Measurements from ENCODE around the gene SCUBE1. TPM values are rescaled to one million over a fixed set of nuclear protein-coding genes. Genes with fewer than 3 reads are reported as not detected.

The SCUBE1 gene
- total and polyA plus RNA-seq, 10 of the 15 experiments (the other 5 are each of a cell fraction or from before 2014, with no cell fraction given): not detected

DNA sequence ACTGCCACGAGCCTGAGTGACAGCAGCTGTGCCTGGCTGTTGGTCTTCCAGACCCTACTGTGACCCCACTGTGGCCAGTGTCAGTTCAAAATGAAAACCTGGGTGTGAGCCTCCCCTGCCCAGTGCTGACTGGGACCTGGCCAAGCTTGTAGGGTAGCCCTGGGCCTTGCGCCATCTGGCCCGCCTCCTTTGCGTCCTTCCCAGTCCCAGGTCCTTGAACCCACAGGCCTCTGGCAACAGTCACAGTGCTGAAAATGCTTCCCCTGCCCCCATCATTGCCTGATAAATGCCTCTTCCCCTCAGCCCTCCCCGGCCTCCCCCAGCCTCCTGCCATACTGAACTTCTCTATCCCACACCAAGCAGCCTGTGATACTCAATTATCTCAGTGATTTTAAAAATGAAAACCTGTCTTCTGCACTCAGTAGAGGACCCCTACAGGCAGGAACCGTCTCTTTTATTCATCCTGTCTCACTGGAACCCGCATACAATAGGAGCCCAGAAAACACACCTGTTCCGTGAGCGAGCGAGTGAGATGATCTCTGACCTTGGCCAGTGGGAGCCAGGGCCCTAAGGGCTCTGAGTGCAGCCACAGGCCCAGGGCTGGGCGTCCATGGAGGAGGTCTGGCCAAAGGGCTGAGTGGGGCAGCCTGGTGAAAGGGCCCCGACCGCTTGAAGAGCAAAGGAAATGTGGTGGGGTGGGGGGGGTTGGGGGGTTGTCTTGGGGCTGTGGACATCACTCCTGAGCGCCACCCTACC lies 106.6 kb downstream of the SCUBE1 start:
- Histone ChIP-seq H3K79me2 (ENCODE audit: control insufficient read depth, insufficient read depth, low read length) (no peaks in the 10 kb centered on the region), H3K9ac (ENCODE audit: control insufficient read depth, insufficient read depth, low read length) (no peak overlapping the region), H3K9me3 (replicated peaks; ENCODE audit: control insufficient read depth, insufficient read depth, low read length) (no peaks in the 10 kb centered on the region), H3K36me3 (ENCODE audit: control insufficient read depth in 2 of 2, insufficient read depth in 2 of 2, low read length in 1 of 2) (no peaks in the 10 kb centered on the region), H3K4me1 (ENCODE audit: control insufficient read depth, insufficient read depth, low read length) (no peaks in the 10 kb centered on the region), H3K4me3 (no peak overlapping the region), H3K27me3 (replicated peaks in 1 of 2; ENCODE audit: control insufficient read depth in 2 of 2, insufficient read depth in 2 of 2, low read length in 1 of 2) (peaks cover 5 to 10% of the 10 kb centered on the region in 2 experiments; a peak in 3 of 4 replicates), H2AFZ (ENCODE audit: control insufficient read depth, low read depth, low read length) (no peak overlapping the region), H3K27ac (ENCODE audit: control insufficient read depth, insufficient read depth) (no peak overlapping the region), H4K20me1 (ENCODE audit: control insufficient read depth, insufficient read depth) (no peaks in the 10 kb centered on the region), H3K4me2 (ENCODE audit: control insufficient read depth, insufficient read depth) (no peak overlapping the region)
- no peak for DNase-seq (ENCODE audit: low read depth, low spot score)
- 36% methylated on average over 11 of the region's 14 CpGs for WGBS (ENCODE audit: insufficient coverage, insufficient replicate concordance, low lambda C conversion rate, missing lambda C conversion rate)
- TF ChIP-seq YBX1 (IDR thresholded peaks at IDR 0.05): no peak
- TF ChIP-seq CEBPB (IDR thresholded peaks at IDR 0.05; ENCODE audit: borderline replicate concordance in 1 of 2, low read depth in 2 of 2, low read length in 2 of 2): no peak
- no peak for FAIRE-seq
- no peak for ATAC-seq
- ChIA-PET SMC1A (ENCODE audit: uncharacterized antibody, unreplicated experiment) (no interaction called here), RAD21 (ENCODE audit: unreplicated experiment) (no interaction called here), POLR2A (no interaction called here), CTCF (no interaction called here)
- no TSS peak for BruUV-seq (replicated peaks)
- in situ Hi-C loops (cut with MboI) (no loop called here), intact Hi-C loops (cut with micrococcal nuclease; ENCODE audit: unreplicated experiment) (no loop called here)

DNA sequence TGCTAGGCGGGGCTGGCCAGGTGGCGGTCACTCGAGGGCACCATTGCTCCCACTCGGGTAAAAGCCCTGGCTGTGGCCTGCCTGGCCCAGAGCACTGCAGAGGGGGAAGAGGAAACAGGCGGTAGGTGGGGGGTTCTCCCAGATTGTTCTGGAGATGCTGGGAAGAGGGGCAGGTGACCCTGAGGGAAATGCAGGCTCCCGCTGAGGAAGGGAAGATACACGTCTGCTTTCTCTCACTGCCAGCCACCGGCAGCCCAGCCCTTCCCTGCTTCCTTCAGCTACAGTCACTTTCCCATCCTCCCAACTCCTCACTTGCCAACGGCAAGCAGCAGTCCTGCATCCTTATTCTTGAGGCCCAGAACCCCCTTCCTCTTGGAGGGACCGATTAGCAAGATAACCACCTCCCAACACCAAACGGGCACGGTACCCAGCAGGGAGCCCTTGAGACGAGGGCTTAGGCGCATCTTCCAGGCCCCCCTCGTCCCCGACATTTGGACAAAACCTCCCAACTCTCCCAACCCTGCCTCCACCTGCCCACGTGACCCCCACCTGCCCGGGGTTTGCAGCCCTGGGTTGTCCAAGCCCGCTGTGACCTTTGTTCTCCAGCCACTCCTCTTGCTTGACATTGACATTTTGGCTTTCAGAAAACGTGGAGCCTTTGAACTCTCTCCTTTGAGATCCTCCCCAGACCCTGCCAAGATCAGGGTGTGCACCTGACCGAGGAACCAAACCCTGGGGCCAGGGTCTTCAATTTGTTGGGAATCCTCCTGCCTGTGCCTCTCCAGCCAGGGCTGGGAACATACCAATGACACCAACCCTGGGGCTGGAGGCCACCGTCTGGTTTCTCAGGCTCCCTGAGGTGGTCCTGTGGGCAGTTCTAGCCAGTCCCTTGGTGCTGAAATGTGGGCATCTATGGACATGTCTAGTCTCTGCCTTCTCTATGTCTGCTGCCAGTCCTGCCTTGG lies 107.4 kb downstream of the SCUBE1 start:
- Histone ChIP-seq H3K9ac (ENCODE audit: control insufficient read depth, insufficient read depth, low read length) (no peak overlapping the region), H3K4me2 (ENCODE audit: control insufficient read depth, insufficient read depth) (no peak overlapping the region), H3K27ac (ENCODE audit: control insufficient read depth, insufficient read depth) (no peak overlapping the region), H3K79me2 (ENCODE audit: control insufficient read depth, insufficient read depth, low read length) (no peaks in the 10 kb centered on the region), H3K36me3 (ENCODE audit: control insufficient read depth in 2 of 2, insufficient read depth in 2 of 2, low read length in 1 of 2) (no peaks in the 10 kb centered on the region), H3K4me3 (no peak overlapping the region), H3K4me1 (ENCODE audit: control insufficient read depth, insufficient read depth, low read length) (no peaks in the 10 kb centered on the region), H3K27me3 (replicated peaks in 1 of 2; ENCODE audit: control insufficient read depth in 2 of 2, insufficient read depth in 2 of 2, low read length in 1 of 2) (peaks cover 5 to 8% of the 10 kb centered on the region in 2 experiments; a peak in 3 of 4 replicates), H2AFZ (ENCODE audit: control insufficient read depth, low read depth, low read length) (no peak overlapping the region), H4K20me1 (ENCODE audit: control insufficient read depth, insufficient read depth) (no peaks in the 10 kb centered on the region), H3K9me3 (replicated peaks; ENCODE audit: control insufficient read depth, insufficient read depth, low read length) (no peaks in the 10 kb centered on the region)
- DNase-seq (ENCODE audit: low read depth, low spot score) (no peak), FAIRE-seq (no peak), ATAC-seq (no peak)
- WGBS (ENCODE audit: insufficient coverage, insufficient replicate concordance, low lambda C conversion rate, missing lambda C conversion rate): 31% methylated on average over 22 of the region's 22 CpGs
- in situ Hi-C loops (cut with MboI) (no loop called here), intact Hi-C loops (cut with micrococcal nuclease; ENCODE audit: unreplicated experiment) (no loop called here)
- ChIA-PET RAD21 (ENCODE audit: unreplicated experiment) (no interaction called here), SMC1A (ENCODE audit: uncharacterized antibody, unreplicated experiment) (no interaction called here), CTCF (no interaction called here), POLR2A (interaction anchor here (1.5 kb wide), 1 partner anchor 111 kb away, joined by 4 read pairs; no protein-coding TSS in a partner anchor)
- TF ChIP-seq EP300 (IDR thresholded peaks at IDR 0.05; ENCODE audit: borderline replicate concordance in 1 of 2, control insufficient read depth in 1 of 2, low read depth in 2 of 2, low read length in 2 of 2) (no peak), NFYB (IDR thresholded peaks at IDR 0.05; ENCODE audit: insufficient read depth, low read depth, low read length) (no peak), CREB1 (IDR thresholded peaks at IDR 0.05; ENCODE audit: low read depth) (no peak), KDM1A (IDR thresholded peaks at IDR 0.05; ENCODE audit: borderline replicate concordance) (no peak), HDAC2 (IDR thresholded peaks at IDR 0.05) (no peak), NRF1 (conservative IDR thresholded peaks at IDR 0.05; ENCODE audit: low read depth, low read length) (no peak), GABPA (IDR thresholded peaks at IDR 0.05; ENCODE audit: low read depth) (no peak), TBL1XR1 (IDR thresholded peaks at IDR 0.05; ENCODE audit: low read depth, low read length) (no peak), TCF3 (IDR thresholded peaks at IDR 0.05; ENCODE audit: borderline replicate concordance, insufficient read depth, low read depth, low read length) (no peak)
- TF ChIP-seq, protein P1, sequence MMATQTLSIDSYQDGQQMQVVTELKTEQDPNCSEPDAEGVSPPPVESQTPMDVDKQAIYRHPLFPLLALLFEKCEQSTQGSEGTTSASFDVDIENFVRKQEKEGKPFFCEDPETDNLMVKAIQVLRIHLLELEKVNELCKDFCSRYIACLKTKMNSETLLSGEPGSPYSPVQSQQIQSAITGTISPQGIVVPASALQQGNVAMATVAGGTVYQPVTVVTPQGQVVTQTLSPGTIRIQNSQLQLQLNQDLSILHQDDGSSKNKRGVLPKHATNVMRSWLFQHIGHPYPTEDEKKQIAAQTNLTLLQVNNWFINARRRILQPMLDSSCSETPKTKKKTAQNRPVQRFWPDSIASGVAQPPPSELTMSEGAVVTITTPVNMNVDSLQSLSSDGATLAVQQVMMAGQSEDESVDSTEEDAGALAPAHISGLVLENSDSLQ (IDR thresholded peaks at IDR 0.05): no peak
- no TSS peak for BruUV-seq (replicated peaks)

Measured in GM12878 (cell line).